Stimulated activated CD4-positive, alpha-beta T cell treated with anti-CD3 and anti-CD28 coated beads, Interleukin-15, amount 100 ng/mL, for 1 hour (primary cell): ENCODE measurements around the gene DGCR6L.
"Not testable (repeated sequence)": the region's sequence is repeated elsewhere in the genome, so short reads cannot be mapped to it uniquely, and the experiment has no call there.

Experiments used
- DNase-seq, 2 donors: peaks; one replicate each; pipeline ENCODE4 v3.0.0-alpha.2; 2020; ENCODE audit warnings: low read depth in 1 of 2, low spot score in 1 of 2

The DGCR6L gene

GRCh38 chr22:20310180-20310579, 9.7 kb downstream of the DGCR6L start:
- not testable (repeated sequence) for DNase-seq

GRCh38 chr22:20308806-20309650, 10.8 kb downstream of the DGCR6L start:
- DNase-seq, result not testable (repeated sequence)

- DNase-seq, result not testable (repeated sequence)
Measured at GRCh38 chr22:20307448-20308447, 12.1 kb downstream of the DGCR6L start.

- DNase-seq, result not testable (repeated sequence)
Measured at GRCh38 chr22:20306646-20307447, 13.0 kb downstream of the DGCR6L start.

GRCh38 chr22:20305894-20306645, 13.8 kb downstream of the DGCR6L start:
- DNase-seq, result no peak

- not testable (repeated sequence) for DNase-seq
Measured at GRCh38 chr22:20305230-20305893, 14.5 kb downstream of the DGCR6L start.

GRCh38 chr22:20304646-20305045, 15.2 kb downstream of the DGCR6L start:
- DNase-seq, result no peak

GRCh38 chr22:20303229-20303534, 16.7 kb downstream of the DGCR6L start:
- not testable (repeated sequence) for DNase-seq

GRCh38 chr22:20302438-20303228, 17.2 kb downstream of the DGCR6L start:
- no peak for DNase-seq

- no peak for DNase-seq
Measured at GRCh38 chr22:20299746-20300136, 20.1 kb downstream of the DGCR6L start.

GRCh38 chr22:20298803-20299745, 20.8 kb downstream of the DGCR6L start:
- DNase-seq, result peak; percentile 84 to 91

GRCh38 chr22:20298110-20298802, 21.6 kb downstream of the DGCR6L start:
- no peak for DNase-seq

- no peak for DNase-seq
Measured at GRCh38 chr22:20297414-20298109, 22.3 kb downstream of the DGCR6L start.

GRCh38 chr22:20296598-20296997, 23.3 kb downstream of the DGCR6L start:
- DNase-seq, result no peak

GRCh38 chr22:20295262-20296064, 24.4 kb downstream of the DGCR6L start:
- no peak for DNase-seq

- no peak for DNase-seq
Measured at GRCh38 chr22:20292673-20293232, 27.1 kb downstream of the DGCR6L start.
